ENCODE results near the gene CACNA1G. TPM values are rescaled to one million over a fixed set of nuclear protein-coding genes. Genes with fewer than 3 reads are reported as not detected.

CACNA1G gene
- polyA plus RNA-seq, 1 donor (not counting 4 experiments of a cell fraction or from before 2014, with no cell fraction given), result 0.07 TPM

DNA sequence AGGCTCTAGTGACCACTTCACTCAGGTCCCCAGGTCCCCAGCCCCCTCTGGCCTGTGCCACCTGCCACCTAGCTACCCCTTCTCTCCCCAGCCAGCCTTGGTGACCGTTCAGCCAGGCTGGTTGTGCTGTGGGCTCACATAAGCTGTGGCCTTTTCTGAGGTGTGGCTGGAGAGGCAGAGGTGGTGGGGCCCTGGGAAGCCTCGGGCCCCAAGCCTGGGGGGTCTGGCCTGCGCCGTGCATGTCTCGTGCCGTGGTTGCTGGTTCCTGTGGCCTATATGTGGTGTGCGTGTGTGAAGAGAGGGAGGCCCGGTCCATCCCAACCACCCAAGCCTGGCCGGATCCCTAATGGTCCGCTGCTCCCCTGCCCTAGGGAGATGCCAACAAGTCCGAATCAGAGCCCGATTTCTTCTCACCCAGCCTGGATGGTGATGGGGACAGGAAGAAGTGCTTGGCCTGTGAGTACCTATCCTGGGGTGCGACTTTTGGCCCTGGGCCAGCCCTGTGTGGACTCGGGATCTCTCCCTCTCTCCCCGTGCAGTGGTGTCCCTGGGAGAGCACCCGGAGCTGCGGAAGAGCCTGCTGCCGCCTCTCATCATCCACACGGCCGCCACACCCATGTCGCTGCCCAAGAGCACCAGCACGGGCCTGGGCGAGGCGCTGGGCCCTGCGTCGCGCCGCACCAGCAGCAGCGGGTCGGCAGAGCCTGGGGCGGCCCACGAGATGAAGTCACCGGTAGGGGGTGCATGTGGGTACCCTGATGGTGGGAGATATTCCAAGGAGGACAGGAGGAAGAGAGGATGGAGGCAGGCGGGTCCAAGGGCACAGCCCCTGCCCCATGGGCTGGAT, 35.9 kb downstream of the CACNA1G start:
- H3K9me3 ChIP-seq (ENCODE audit: control insufficient read depth, low read depth, low read length), result no peaks in the 10 kb centered on the region
- H4K20me1 ChIP-seq (ENCODE audit: control insufficient read depth, extremely low read depth, insufficient read depth, low read length), result no peaks in the 10 kb centered on the region
- H3K9ac ChIP-seq (ENCODE audit: control insufficient read depth, extremely low read depth, insufficient read depth, low read length), result no peak overlapping the region
- TF ChIP-seq, protein P1, sequence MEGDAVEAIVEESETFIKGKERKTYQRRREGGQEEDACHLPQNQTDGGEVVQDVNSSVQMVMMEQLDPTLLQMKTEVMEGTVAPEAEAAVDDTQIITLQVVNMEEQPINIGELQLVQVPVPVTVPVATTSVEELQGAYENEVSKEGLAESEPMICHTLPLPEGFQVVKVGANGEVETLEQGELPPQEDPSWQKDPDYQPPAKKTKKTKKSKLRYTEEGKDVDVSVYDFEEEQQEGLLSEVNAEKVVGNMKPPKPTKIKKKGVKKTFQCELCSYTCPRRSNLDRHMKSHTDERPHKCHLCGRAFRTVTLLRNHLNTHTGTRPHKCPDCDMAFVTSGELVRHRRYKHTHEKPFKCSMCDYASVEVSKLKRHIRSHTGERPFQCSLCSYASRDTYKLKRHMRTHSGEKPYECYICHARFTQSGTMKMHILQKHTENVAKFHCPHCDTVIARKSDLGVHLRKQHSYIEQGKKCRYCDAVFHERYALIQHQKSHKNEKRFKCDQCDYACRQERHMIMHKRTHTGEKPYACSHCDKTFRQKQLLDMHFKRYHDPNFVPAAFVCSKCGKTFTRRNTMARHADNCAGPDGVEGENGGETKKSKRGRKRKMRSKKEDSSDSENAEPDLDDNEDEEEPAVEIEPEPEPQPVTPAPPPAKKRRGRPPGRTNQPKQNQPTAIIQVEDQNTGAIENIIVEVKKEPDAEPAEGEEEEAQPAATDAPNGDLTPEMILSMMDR (optimal IDR thresholded peaks at IDR 0.05 in 1 of 3, IDR thresholded peaks at IDR 0.05 in 1 of 3, conservative IDR thresholded peaks at IDR 0.05 in 1 of 3; ENCODE audit: extremely low read depth in 1 of 3, insufficient read depth in 2 of 3, low read length in 3 of 3), result peak in 2 of 3 experiments; percentile 5 to 28
- no peak for TF ChIP-seq EZH2 (IDR thresholded peaks at IDR 0.05; ENCODE audit: low read length)
- no peaks in the 10 kb centered on the region for H3K36me3 ChIP-seq (ENCODE audit: control insufficient read depth in 2 of 2, extremely low read depth in 1 of 2, insufficient read depth in 2 of 2, low read length in 2 of 2)
- no peak overlapping the region for H2AFZ ChIP-seq (ENCODE audit: control insufficient read depth, low read length)
- no peak for FAIRE-seq
- H3K27ac ChIP-seq (ENCODE audit: control insufficient read depth, insufficient read depth, low read length), result no peak overlapping the region
- peaks cover 16% of the 10 kb centered on the region for H3K27me3 ChIP-seq (ENCODE audit: control insufficient read depth, extremely low read depth, insufficient read depth, low read length)
- no peaks in the 10 kb centered on the region for H3K79me2 ChIP-seq (ENCODE audit: control insufficient read depth, insufficient read depth, low read length)
- no peak overlapping the region for H3K4me3 ChIP-seq (ENCODE audit: control insufficient read depth in 2 of 3, extremely low read depth in 1 of 3, insufficient read depth in 2 of 3, low read depth in 1 of 3, low read length in 3 of 3)
- no peaks in the 10 kb centered on the region for H3K9me1 ChIP-seq (ENCODE audit: control insufficient read depth, extremely low read depth, insufficient read depth, low read length)
- dilution Hi-C loops (cut with MboI; ENCODE audit: extremely low pct_ligation_motif_present, low sequenced_read_pairs), result no loop called here
- no peaks in the 10 kb centered on the region for H3K4me1 ChIP-seq (ENCODE audit: control insufficient read depth, extremely low read depth, insufficient read depth, low read length)
- DNase-seq (ENCODE audit: low read depth, low spot score), result no peak
- no peak overlapping the region for H3K4me2 ChIP-seq (ENCODE audit: control insufficient read depth, extremely low read depth, insufficient read depth, low read depth, low read length)

DNA sequence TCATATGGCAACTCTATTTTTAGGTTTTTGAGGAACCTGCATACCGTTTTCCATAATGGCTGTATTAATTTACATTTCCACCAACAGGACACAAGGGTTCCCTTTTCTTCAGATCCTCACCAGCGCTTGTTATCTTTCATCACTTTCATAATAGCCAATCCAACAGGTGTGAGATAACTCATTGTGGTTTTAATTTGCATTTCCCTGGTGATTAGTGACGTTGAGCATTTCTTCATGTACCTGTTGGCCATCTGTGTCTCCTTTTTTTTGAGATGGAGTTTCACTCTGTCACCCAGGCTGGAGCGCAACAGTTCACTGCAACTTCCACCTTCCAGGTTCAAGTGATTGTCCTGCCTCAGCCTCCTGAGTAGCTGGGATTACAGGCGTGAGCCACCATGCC, 38.0 kb downstream of the CACNA1G start:
- Histone ChIP-seq H3K27me3 (ENCODE audit: control insufficient read depth, extremely low read depth, insufficient read depth, low read length) (peaks cover 33% of the 10 kb centered on the region), H4K20me1 (ENCODE audit: control insufficient read depth, extremely low read depth, insufficient read depth, low read length) (peaks cover 2% of the 10 kb centered on the region), H3K27ac (ENCODE audit: control insufficient read depth, insufficient read depth, low read length) (no peak overlapping the region), H3K36me3 (ENCODE audit: control insufficient read depth in 2 of 2, extremely low read depth in 1 of 2, insufficient read depth in 2 of 2, low read length in 2 of 2) (no peaks in the 10 kb centered on the region), H3K9me1 (ENCODE audit: control insufficient read depth, extremely low read depth, insufficient read depth, low read length) (no peaks in the 10 kb centered on the region), H3K9me3 (ENCODE audit: control insufficient read depth, low read depth, low read length) (no peaks in the 10 kb centered on the region), H3K4me1 (ENCODE audit: control insufficient read depth, extremely low read depth, insufficient read depth, low read length) (no peaks in the 10 kb centered on the region), H3K79me2 (ENCODE audit: control insufficient read depth, insufficient read depth, low read length) (no peaks in the 10 kb centered on the region), H3K4me3 (ENCODE audit: control insufficient read depth in 2 of 3, extremely low read depth in 1 of 3, insufficient read depth in 2 of 3, low read depth in 1 of 3, low read length in 3 of 3) (no peak overlapping the region), H3K9ac (ENCODE audit: control insufficient read depth, extremely low read depth, insufficient read depth, low read length) (no peak overlapping the region), H2AFZ (ENCODE audit: control insufficient read depth, low read length) (no peak overlapping the region), H3K4me2 (ENCODE audit: control insufficient read depth, extremely low read depth, insufficient read depth, low read depth, low read length) (no peak overlapping the region)
- FAIRE-seq, result no peak
- no peak for TF ChIP-seq EZH2 (IDR thresholded peaks at IDR 0.05; ENCODE audit: low read length)
- TF ChIP-seq, protein P1 (optimal IDR thresholded peaks at IDR 0.05 in 1 of 3, IDR thresholded peaks at IDR 0.05 in 1 of 3, conservative IDR thresholded peaks at IDR 0.05 in 1 of 3; ENCODE audit: extremely low read depth in 1 of 3, insufficient read depth in 2 of 3, low read length in 3 of 3), result no peak
- no peak for DNase-seq (ENCODE audit: low read depth, low spot score)
- dilution Hi-C loops (cut with MboI; ENCODE audit: extremely low pct_ligation_motif_present, low sequenced_read_pairs), result no loop called here
